DND-41 (cell line): Measurements from ENCODE around the gene HLF.

Experiments used
- EZH2 ChIP-seq: IDR thresholded peaks from 3 replicates; pipeline ENCODE4 v1.6.1; 2012; ENCODE audit warnings: borderline replicate concordance, low read depth, mild to moderate bottlenecking, moderate library complexity, low read length, inconsistent platforms; ENCODE audit not compliant: severe bottlenecking
- TF ChIP-seq, protein P1 (sequence below): IDR thresholded peaks from 2 replicates; pipeline ENCODE4 v1.5.1; 2012; ENCODE audit warnings: borderline replicate concordance, low read length, moderate library complexity, mild to moderate bottlenecking; ENCODE audit not compliant: poor library complexity, severe bottlenecking; ENCODE audit errors: extremely low read depth

DNA sequence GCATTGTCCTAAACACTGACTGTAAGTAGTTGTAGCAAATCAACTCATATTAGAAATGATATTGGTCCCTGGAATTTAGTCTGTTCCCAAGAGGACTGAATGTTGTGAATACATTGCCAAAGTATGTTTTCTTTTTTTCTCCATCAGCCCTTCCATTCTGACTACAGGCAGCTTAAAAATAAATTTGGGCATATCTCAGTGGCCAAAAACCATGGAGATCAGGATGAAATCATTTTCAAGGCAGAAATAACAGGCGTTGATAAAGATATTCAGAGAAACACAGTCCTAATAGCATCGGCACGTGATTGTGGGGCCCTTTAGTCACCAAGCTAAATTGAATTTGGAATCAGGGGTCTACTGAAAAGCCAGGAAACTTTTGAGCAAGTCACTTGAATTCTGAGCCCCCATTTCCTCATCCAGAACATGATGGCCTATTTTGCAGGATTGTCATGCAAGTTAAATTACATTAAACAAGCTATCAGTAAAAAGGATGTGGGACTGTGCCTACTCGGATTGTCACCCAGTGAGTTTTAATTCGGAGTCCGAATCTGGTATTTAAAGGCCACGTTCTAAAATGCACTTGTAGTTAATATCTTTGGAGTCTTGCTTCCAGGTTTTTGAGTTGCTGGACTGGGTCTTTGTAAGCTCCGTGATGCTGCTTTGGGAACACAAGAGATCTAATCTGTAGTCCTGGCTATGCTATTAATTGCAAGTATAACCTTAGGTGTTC lies 17.1 kb downstream of the HLF start:
- TF ChIP-seq EZH2 = no peak
- TF ChIP-seq, protein P1, sequence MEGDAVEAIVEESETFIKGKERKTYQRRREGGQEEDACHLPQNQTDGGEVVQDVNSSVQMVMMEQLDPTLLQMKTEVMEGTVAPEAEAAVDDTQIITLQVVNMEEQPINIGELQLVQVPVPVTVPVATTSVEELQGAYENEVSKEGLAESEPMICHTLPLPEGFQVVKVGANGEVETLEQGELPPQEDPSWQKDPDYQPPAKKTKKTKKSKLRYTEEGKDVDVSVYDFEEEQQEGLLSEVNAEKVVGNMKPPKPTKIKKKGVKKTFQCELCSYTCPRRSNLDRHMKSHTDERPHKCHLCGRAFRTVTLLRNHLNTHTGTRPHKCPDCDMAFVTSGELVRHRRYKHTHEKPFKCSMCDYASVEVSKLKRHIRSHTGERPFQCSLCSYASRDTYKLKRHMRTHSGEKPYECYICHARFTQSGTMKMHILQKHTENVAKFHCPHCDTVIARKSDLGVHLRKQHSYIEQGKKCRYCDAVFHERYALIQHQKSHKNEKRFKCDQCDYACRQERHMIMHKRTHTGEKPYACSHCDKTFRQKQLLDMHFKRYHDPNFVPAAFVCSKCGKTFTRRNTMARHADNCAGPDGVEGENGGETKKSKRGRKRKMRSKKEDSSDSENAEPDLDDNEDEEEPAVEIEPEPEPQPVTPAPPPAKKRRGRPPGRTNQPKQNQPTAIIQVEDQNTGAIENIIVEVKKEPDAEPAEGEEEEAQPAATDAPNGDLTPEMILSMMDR = no peak
